GM12864 (cell line): ENCODE data around the gene PDE4D.

ENCODE experiments used
- DNase-seq: peaks from one replicate; pipeline ENCODE4 v3.0.0-alpha.2; 2011; ENCODE audit warnings: low read depth
- H3K4me3 ChIP-seq: 2 replicates; pipeline ENCODE4 v1.5.1; 2011; ENCODE audit warnings: mild to moderate bottlenecking, low read depth, low read length, control low read depth
- CTCF ChIP-seq: IDR thresholded peaks from 2 replicates; pipeline ENCODE4 v1.5.1; 2011; ENCODE audit warnings: low read depth, mild to moderate bottlenecking, moderate library complexity, low read length, control low read depth, inconsistent platforms; ENCODE audit errors: missing control alignments

Gene PDE4D

DNA sequence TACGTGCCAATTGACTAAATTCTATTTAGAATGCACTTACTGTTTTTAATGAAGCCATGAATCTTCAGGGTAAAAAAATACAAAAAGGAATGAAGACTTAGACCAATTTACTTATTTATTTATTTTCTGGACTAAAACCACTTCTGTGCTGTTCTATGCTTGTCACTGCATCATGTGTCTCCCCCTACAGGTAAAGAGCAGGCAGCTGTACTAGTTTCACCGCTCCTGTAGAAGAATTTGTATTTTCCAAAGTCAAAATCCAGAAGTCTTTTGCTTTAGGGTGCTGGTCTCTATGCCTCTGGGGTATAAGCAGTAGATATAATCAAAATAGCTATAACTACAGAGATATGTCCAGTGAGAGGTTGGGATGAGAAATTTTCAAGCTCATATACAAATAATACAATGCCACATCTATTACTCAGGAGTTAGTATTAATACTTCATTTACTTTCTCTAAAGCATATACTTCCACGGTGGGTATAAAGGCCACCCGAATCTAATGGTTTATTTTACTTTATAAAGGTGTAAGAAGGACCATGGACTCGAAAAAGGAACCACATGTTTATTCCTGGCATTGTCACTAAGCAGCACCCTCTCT is 719.2 kb downstream of the PDE4D start:
- DNase-seq, result no peak
- peak; percentile 64 for TF ChIP-seq CTCF
- no peak overlapping the region for H3K4me3 ChIP-seq

- no peak for DNase-seq
These were observed 719.9 kb downstream of the PDE4D start for GRCh38 chr5:59173578-59173977.

DNA sequence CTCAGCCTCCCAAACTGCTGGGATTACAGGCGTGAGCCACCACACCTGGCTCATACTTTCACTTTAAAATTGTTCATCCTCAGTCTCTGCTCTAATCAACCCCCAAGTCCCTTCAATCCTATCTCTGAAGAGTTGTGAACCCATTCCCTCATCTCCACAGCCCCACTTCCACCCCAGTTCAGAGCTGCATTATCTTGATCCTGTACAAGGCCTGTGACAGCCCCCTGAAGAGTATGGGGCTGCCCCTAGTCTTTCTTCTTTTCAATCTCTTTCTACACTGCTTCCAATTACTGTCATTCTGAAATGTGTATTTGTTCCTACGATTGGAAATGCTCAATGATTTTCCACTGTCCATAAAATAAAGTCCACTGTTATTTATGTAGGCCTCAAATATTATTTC is 722.4 kb downstream of the PDE4D start:
- TF ChIP-seq CTCF, result no peak
- no peak overlapping the region for H3K4me3 ChIP-seq
- no peak for DNase-seq

More at GRCh38 chr5:59173578-59173977, 719.9 kb downstream of the PDE4D start:
- H3K4me3 ChIP-seq, result no peak overlapping the region
- TF ChIP-seq CTCF, result no peak

GRCh38 chr5:59169768-59170150 is 723.8 kb downstream of the PDE4D start:
- DNase-seq, result no peak
- H3K4me3 ChIP-seq, result no peak overlapping the region
- no peak for TF ChIP-seq CTCF

- H3K4me3 ChIP-seq, result no peak overlapping the region
- no peak for TF ChIP-seq CTCF
- DNase-seq, result no peak
These were observed 724.3 kb downstream of the PDE4D start for GRCh38 chr5:59169081-59169767.

DNA sequence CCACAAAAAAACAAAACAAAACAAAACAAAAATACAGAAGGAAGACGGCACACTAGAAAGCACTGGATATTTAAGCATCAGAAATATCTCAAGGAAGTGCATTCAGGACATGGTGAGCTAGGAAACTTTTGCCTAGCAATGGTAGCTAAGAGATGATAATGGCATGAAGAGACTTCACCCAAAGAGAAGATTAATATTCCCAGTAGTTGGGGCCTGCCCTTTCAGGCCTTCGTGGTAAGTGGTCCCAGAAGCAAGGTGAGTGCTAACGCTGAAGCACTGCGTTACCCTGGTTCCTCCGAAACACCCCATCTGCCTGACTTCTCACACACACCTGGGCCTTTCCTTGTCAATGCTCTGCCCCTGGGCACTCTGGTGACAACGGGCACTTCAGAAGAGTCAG is 725.5 kb downstream of the PDE4D start:
- DNase-seq, result no peak
- no peak for TF ChIP-seq CTCF
- H3K4me3 ChIP-seq, result no peak overlapping the region
